ENCODE data around the gene LEPROT. TPM values are rescaled to one million over a fixed set of nuclear protein-coding genes. Genes with fewer than 3 reads are reported as not detected.

Gene LEPROT
- polyA plus RNA-seq, 1 donor from 2014 or later = 39.2 TPM

DNA sequence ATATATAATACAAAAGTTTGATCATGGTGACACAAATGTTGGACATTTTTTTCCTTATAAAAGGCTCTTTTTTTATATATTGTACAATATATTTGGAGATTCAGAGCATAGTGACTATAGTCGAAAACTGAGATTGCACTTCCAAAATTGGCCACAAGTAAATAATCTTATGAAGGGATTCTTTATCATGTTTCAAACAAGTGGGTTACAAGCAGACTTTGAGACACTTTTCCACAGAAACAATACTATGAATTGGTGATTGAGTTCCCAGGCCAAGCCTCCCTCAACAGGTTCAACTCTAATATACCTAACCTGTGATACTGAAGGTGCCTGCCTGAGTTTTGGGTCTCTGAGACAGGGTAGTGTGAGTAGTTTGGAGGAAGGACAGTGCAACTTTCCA lies 13.8 kb downstream of the LEPROT start:
- Histone ChIP-seq H3K9me2 (ENCODE audit: insufficient read depth, low read length) (no peaks in the 10 kb centered on the region), H3K4me2 (ENCODE audit: low read length) (no peak overlapping the region)
- no peak for TF ChIP-seq EP300 (conservative IDR thresholded peaks at IDR 0.05; ENCODE audit: poor library complexity, severe bottlenecking)
- no peak for TF ChIP-seq RAD21 (conservative IDR thresholded peaks at IDR 0.05)
- no peak for TF ChIP-seq POLR2AphosphoS5 (IDR thresholded peaks at IDR 0.05)
- TF ChIP-seq, protein P1, sequence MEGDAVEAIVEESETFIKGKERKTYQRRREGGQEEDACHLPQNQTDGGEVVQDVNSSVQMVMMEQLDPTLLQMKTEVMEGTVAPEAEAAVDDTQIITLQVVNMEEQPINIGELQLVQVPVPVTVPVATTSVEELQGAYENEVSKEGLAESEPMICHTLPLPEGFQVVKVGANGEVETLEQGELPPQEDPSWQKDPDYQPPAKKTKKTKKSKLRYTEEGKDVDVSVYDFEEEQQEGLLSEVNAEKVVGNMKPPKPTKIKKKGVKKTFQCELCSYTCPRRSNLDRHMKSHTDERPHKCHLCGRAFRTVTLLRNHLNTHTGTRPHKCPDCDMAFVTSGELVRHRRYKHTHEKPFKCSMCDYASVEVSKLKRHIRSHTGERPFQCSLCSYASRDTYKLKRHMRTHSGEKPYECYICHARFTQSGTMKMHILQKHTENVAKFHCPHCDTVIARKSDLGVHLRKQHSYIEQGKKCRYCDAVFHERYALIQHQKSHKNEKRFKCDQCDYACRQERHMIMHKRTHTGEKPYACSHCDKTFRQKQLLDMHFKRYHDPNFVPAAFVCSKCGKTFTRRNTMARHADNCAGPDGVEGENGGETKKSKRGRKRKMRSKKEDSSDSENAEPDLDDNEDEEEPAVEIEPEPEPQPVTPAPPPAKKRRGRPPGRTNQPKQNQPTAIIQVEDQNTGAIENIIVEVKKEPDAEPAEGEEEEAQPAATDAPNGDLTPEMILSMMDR (IDR thresholded peaks at IDR 0.05; ENCODE audit: poor library complexity, severe bottlenecking) = no peak
- no peak for TF ChIP-seq SMC3 (conservative IDR thresholded peaks at IDR 0.05; ENCODE audit: poor library complexity)
- no peak for TF ChIP-seq MXI1 (conservative IDR thresholded peaks at IDR 0.05; ENCODE audit: poor library complexity, severe bottlenecking)
- TF ChIP-seq REST (IDR thresholded peaks at IDR 0.05; ENCODE audit: borderline replicate concordance) = no peak
- TF ChIP-seq EZH2 (IDR thresholded peaks at IDR 0.05; ENCODE audit: borderline replicate concordance, insufficient read depth, low read length, poor library complexity, severe bottlenecking) = no peak
- TF ChIP-seq TAF1 (IDR thresholded peaks at IDR 0.05; ENCODE audit: low read depth) = no peak

GRCh38 chr1:65434760-65435159 lies 14.3 kb downstream of the LEPROT start:
- Histone ChIP-seq H2AFZ (ENCODE audit: low read depth, low read length) (no peak overlapping the region), H3F3A (ENCODE audit: insufficient read depth, low read length, poor library complexity, severe bottlenecking) (no peaks in the 10 kb centered on the region), H3K9me2 (ENCODE audit: insufficient read depth, low read length) (no peaks in the 10 kb centered on the region), H3K36me3 (ENCODE audit: insufficient read depth, low read length) (no peaks in the 10 kb centered on the region), H3K9ac (ENCODE audit: low read length) (no peak overlapping the region), H4K20me1 (ENCODE audit: insufficient read depth) (no peaks in the 10 kb centered on the region), H3K4me3 (ENCODE audit: low read length) (no peak overlapping the region), H3K27ac (ENCODE audit: low read length) (no peak overlapping the region), H3K9me3 (ENCODE audit: low read length) (no peaks in the 10 kb centered on the region), H3K27me3 (ENCODE audit: insufficient read depth, low read depth, low read length) (no peaks in the 10 kb centered on the region), H3K4me2 (ENCODE audit: low read length) (no peak overlapping the region), H3K79me2 (replicated peaks; ENCODE audit: insufficient read depth, low read length) (no peaks in the 10 kb centered on the region)
- no peak for TF ChIP-seq REST (IDR thresholded peaks at IDR 0.05; ENCODE audit: borderline replicate concordance)
- TF ChIP-seq, protein P1 (IDR thresholded peaks at IDR 0.05; ENCODE audit: poor library complexity, severe bottlenecking) = no peak
- TF ChIP-seq SMC3 (conservative IDR thresholded peaks at IDR 0.05; ENCODE audit: poor library complexity) = no peak
- TF ChIP-seq EZH2 (IDR thresholded peaks at IDR 0.05; ENCODE audit: borderline replicate concordance, insufficient read depth, low read length, poor library complexity, severe bottlenecking) = no peak
- no peak for TF ChIP-seq POLR2AphosphoS5 (IDR thresholded peaks at IDR 0.05)
- no peak for TF ChIP-seq RAD21 (conservative IDR thresholded peaks at IDR 0.05)
- no peak for TF ChIP-seq TAF1 (IDR thresholded peaks at IDR 0.05; ENCODE audit: low read depth)
- no peak for TF ChIP-seq EP300 (conservative IDR thresholded peaks at IDR 0.05; ENCODE audit: poor library complexity, severe bottlenecking)
- no peak for TF ChIP-seq MXI1 (conservative IDR thresholded peaks at IDR 0.05; ENCODE audit: poor library complexity, severe bottlenecking)

More for the DNA sequence above, 13.8 kb downstream of the LEPROT start:
- Histone ChIP-seq H2AFZ (ENCODE audit: low read depth, low read length) (no peak overlapping the region), H3K27me3 (ENCODE audit: insufficient read depth, low read depth, low read length) (no peaks in the 10 kb centered on the region), H3K9me3 (ENCODE audit: low read length) (no peaks in the 10 kb centered on the region), H3F3A (ENCODE audit: insufficient read depth, low read length, poor library complexity, severe bottlenecking) (no peaks in the 10 kb centered on the region), H3K27ac (ENCODE audit: low read length) (no peak overlapping the region), H3K36me3 (ENCODE audit: insufficient read depth, low read length) (no peaks in the 10 kb centered on the region), H3K9ac (ENCODE audit: low read length) (no peak overlapping the region), H4K20me1 (ENCODE audit: insufficient read depth) (no peaks in the 10 kb centered on the region), H3K4me3 (ENCODE audit: low read length) (no peak overlapping the region), H3K79me2 (replicated peaks; ENCODE audit: insufficient read depth, low read length) (no peaks in the 10 kb centered on the region)

Measured in neural cell (in vitro differentiated cells).